ENCODE data around the gene ARAP1. TPM values are rescaled to one million over a fixed set of nuclear protein-coding genes. Genes with fewer than 3 reads are reported as not detected.

ARAP1 gene
- total and polyA plus RNA-seq, 2 of the 8 experiments (the other 6 are each of a cell fraction or from before 2014, with no cell fraction given), result 25.7 to 61.6 TPM

DNA sequence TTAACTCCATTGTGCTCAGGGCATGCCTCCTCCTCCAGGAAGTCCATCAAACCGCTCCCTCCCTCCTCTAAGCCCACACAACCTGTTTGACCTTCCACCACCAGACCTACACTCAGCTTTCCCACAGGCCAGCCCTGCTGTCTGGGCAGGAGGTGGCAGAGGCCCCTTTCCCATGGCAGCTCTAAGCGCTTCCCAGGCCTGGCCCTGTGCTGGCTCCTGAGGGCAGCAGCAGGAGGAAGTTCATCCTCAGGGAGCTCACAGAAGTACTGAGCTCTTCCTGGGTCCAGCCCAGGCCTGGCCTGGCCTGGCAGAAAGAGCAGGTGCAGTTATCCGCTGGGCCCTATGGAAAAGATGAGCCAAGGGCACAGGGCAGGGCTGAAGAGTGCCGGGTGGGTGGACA is 31.4 kb downstream of the ARAP1 start:
- no peaks in the 10 kb centered on the region for H3K9me3 ChIP-seq (ENCODE audit: insufficient read depth in 2 of 2, low read depth in 1 of 2, low read length in 1 of 2)
- H3K18ac ChIP-seq (ENCODE audit: extremely low read depth, low read length), result no peak overlapping the region
- no peaks in the 10 kb centered on the region for H3K23me2 ChIP-seq (ENCODE audit: low read depth, low read length)
- ChIA-PET POLR2A (ENCODE audit: partially characterized antibody) (no interaction called here), CTCF (ENCODE audit: partially characterized antibody) (interaction anchor here (0.6 to 1.9 kb wide), 5 partner anchors 11 to 457 kb away, joined by 3 to 5 read pairs (median 3); no protein-coding TSS in a partner anchor)
- peaks cover 0 to 6% (median 0%) of the 10 kb centered on the region in 4 experiments; a peak in 3 of 8 replicates for H3K36me3 ChIP-seq (ENCODE audit: control insufficient read depth in 2 of 4, insufficient read depth in 4 of 4, low read length in 3 of 4)
- 83% methylated on average over 4 of the region's 4 CpGs; no CpG with 5 or more reads in 1 of the 2 experiments for WGBS, 2 experiments (ENCODE audit: extremely low coverage in 1 of 2, insufficient coverage in 1 of 2, insufficient read length in 1 of 2, insufficient replicate concordance in 2 of 2, low coverage in 1 of 2, low lambda C conversion rate in 2 of 2, missing lambda C conversion rate in 1 of 2)
- H2BK120ac ChIP-seq (replicated peaks; ENCODE audit: low read depth, low read length), result no peak overlapping the region
- H3K4ac ChIP-seq (replicated peaks; ENCODE audit: insufficient read length, low read depth, low read length), result no peak overlapping the region
- H4K5ac ChIP-seq (ENCODE audit: insufficient read length, low read depth, low read length), result no peak overlapping the region
- no peak overlapping the region; the same call in 1 of the 2 replicates for H2AK5ac ChIP-seq (ENCODE audit: low read depth, low read length)
- no peak overlapping the region for H4K91ac ChIP-seq (replicated peaks; ENCODE audit: insufficient read length, low read length)
- no peak overlapping the region for H3K56ac ChIP-seq (replicated peaks; ENCODE audit: insufficient read length, low read depth, low read length)
- H4K20me1 ChIP-seq (replicated peaks in 1 of 2; ENCODE audit: control insufficient read depth in 1 of 2, insufficient read depth in 2 of 2, low read length in 2 of 2), result peaks cover 9 to 22% of the 10 kb centered on the region in 2 experiments
- H2AFZ ChIP-seq (ENCODE audit: low read length), result no peak overlapping the region
- H3K23ac ChIP-seq (ENCODE audit: insufficient read length), result no peak overlapping the region
- peaks cover 0 to 40% of the 10 kb centered on the region in 2 experiments; a peak in 2 of 4 replicates for H3K79me2 ChIP-seq (ENCODE audit: control insufficient read depth in 1 of 2, insufficient read depth in 2 of 2, low read length in 2 of 2)
- no peak for DNase-seq (ENCODE audit: low read depth in 1 of 2, low spot score in 2 of 2)
- H2BK12ac ChIP-seq (ENCODE audit: low read depth, low read length), result no peak overlapping the region
- no peaks in the 10 kb centered on the region for H3K27me3 ChIP-seq (replicated peaks in 1 of 4; ENCODE audit: control insufficient read depth in 3 of 4, extremely low read depth in 1 of 4, insufficient read depth in 3 of 4, low read length in 3 of 4)
- 0 out of 2 replicates have a peak overlapping the region, but pooled peaks have one; percentile 17 for H2BK5ac ChIP-seq (ENCODE audit: low read depth, low read length)
- H3K14ac ChIP-seq (ENCODE audit: insufficient read length), result no peak overlapping the region
- no peak overlapping the region for H4K8ac ChIP-seq (ENCODE audit: extremely low read depth, insufficient read depth, low read length)
- no peak overlapping the region for H2BK20ac ChIP-seq (ENCODE audit: low read length)
- H3K27ac ChIP-seq (ENCODE audit: low read depth, low read length), result no peak overlapping the region
- no peak overlapping the region for H3K4me2 ChIP-seq (ENCODE audit: insufficient read depth in 1 of 2, low read depth in 2 of 2, low read length in 2 of 2)
- no peak overlapping the region for H3K4me3 ChIP-seq (ENCODE audit: extremely low read depth in 1 of 4, insufficient read depth in 2 of 4, low read depth in 3 of 4, low read length in 4 of 4)
- no peak overlapping the region for H3K9ac ChIP-seq (replicated peaks in 1 of 4; ENCODE audit: extremely low read depth in 1 of 4, low read depth in 3 of 4, low read length in 3 of 4)
- peaks cover 0 to 9% (median 5%) of the 10 kb centered on the region in 4 experiments; a peak in 3 of 7 replicates for H3K4me1 ChIP-seq (replicated peaks in 1 of 4; ENCODE audit: control insufficient read depth in 3 of 4, insufficient read depth in 4 of 4, low read length in 3 of 4)
- no peak for FAIRE-seq
- H2BK15ac ChIP-seq (ENCODE audit: low read length), result no peak overlapping the region
- H3K79me1 ChIP-seq (ENCODE audit: low read depth, low read length), result peaks cover 19% of the 10 kb centered on the region; the same call in 1 of the 2 replicates
- TF ChIP-seq NRF1 (IDR thresholded peaks at IDR 0.05; ENCODE audit: low read depth, low read length) (no peak), YY1 (IDR thresholded peaks at IDR 0.05; ENCODE audit: low read depth, low read length) (no peak), SP1 (IDR thresholded peaks at IDR 0.05; ENCODE audit: low read depth, low read length) (no peak), NANOG (IDR thresholded peaks at IDR 0.05; ENCODE audit: insufficient read depth, low read depth, low read length, poor library complexity, severe bottlenecking) (no peak), HDAC6 (IDR thresholded peaks at IDR 0.05; ENCODE audit: low read depth, low read length) (no peak), BCL11A (IDR thresholded peaks at IDR 0.05; ENCODE audit: low read depth in 2 of 2, low read length in 2 of 2) (no peak), ASH2L (IDR thresholded peaks at IDR 0.05; ENCODE audit: low read length) (no peak), RAD21 (IDR thresholded peaks at IDR 0.05 in 1 of 2, conservative IDR thresholded peaks at IDR 0.05 in 1 of 2; ENCODE audit: low read depth in 2 of 2, low read length in 2 of 2) (no peak), RXRA (IDR thresholded peaks at IDR 0.05; ENCODE audit: insufficient read depth, low read depth, low read length) (no peak), TAF7 (optimal IDR thresholded peaks at IDR 0.05; ENCODE audit: borderline replicate concordance, low read depth, low read length) (no peak)

Data from H1 (cell line).